GM10847 (cell line): Measurements from ENCODE around the gene SNCAIP.

Experiments
- POLR2A ChIP-seq: IDR thresholded peaks from 2 replicates; pipeline ENCODE4 v1.6.1; 2011; ENCODE audit not compliant: insufficient read length; ENCODE audit errors: extremely low read depth

SNCAIP gene

DNA sequence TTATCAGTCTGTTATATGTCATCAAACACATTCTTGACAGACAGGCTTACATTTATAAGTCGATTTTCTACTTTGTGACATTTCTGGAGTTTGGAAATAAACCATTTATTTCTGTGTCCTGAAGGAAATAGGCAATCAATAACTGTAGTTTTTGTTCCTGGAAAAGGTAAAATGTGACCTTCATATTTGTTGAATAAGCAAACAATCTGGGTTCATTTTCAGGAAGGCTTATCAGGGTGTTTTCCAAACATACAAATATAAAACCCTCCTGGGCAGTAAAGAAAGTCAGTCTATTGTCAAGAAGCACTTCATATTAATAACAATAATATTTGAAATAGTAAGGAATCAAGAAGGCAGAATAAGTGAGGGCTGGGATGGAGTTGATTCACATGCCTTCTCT, 195.0 kb downstream of the SNCAIP start:
- TF ChIP-seq POLR2A = no peak

DNA sequence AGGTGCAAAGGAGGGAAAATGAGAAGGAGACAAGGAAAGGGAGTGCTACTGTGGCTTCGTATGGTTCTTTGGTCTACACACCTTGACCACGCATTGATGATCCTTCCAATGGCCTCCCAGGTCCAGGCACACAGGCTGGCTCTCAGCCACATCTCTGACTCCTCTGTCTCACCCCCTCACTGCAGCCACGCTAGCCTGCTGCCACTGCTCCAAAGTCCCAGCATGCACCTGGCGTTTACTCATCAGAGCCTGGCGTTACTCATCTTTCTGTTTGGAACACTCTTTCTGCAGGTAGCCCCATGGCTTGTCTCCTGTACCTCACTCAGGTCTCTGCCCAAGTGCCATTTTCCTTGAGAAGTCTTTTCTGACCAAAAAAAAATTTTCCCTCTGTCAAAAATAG, 195.5 kb downstream of the SNCAIP start:
- TF ChIP-seq POLR2A = no peak

DNA sequence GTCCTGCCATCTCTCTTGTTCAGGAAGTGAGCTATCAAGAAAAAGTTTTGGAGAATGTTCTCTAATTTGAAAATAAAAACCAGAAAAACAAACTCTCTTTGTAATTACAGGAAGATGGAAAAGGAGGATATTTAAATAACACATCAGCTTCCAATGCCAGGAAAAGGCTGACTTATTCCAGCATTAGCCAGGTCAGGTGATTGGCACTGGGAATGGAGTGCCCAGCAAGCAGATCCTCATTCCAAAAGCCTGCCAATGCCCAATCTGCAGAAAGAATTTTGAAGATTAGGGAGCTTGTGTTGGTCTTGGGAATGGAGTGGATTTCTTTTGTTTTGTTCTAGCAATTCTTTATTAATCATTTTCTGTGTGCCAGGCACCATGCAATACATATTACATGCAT, 196.6 kb downstream of the SNCAIP start:
- TF ChIP-seq POLR2A = no peak
